GM19452 (cell line): ENCODE data around the gene ANKRD23.
A peak's percentile ranks its signal among the peaks of the same experiment; 100 is the strongest.

Experiments
- ATAC-seq: cut with Tn5 transposase; IDR thresholded peaks from one replicate; pipeline ENCODE4 v1.9.1; 2021; ENCODE audit not compliant: unreplicated experiment

ANKRD23 gene

GRCh38 chr2:96877631-96878092 lies 33.8 kb upstream of the ANKRD23 start:
- no peak for ATAC-seq

- no peak for ATAC-seq
Observed at GRCh38 chr2:96877042-96877451, 33.2 kb upstream of the ANKRD23 start.

DNA sequence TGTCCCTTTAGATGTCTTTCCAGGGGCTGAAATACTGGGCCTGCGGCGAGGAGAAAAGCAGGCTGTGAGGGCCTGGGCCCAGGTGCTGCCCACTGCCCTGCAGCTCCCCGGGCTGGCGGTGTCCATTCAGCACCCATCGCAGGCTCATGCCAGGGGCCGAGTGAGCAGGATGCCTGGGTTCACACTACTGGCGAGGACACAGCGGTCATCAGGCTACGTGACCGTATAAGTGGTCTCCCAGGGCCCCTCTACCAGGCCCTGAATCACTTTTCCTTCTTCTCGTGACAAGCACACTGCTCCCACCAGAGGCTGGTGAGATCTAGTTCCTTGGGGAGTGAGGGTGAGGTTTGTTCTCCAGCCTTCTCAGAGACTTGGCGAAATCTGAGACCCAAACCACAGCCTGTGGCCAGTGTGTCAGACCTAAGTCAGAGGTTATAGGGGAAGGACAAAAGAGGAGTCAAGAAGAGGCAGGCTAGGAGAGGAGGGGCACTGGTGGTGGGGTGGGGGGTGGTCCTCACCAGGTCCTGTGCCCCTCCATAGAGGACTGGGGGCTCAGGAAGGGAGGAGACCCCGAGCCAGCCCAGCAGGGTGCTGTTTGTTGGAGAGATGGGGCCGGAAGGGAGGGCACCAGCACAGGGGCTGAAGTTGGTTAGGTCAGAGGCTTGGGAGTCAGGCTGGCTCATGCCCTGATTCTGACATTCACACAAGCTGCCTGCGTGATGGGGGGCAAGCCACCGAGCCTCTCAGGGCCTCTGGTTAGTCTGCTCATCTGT lies 32.6 kb upstream of the ANKRD23 start:
- ATAC-seq = no peak

- ATAC-seq = no peak
Observed at GRCh38 chr2:96875498-96876268, 31.9 kb upstream of the ANKRD23 start.

DNA sequence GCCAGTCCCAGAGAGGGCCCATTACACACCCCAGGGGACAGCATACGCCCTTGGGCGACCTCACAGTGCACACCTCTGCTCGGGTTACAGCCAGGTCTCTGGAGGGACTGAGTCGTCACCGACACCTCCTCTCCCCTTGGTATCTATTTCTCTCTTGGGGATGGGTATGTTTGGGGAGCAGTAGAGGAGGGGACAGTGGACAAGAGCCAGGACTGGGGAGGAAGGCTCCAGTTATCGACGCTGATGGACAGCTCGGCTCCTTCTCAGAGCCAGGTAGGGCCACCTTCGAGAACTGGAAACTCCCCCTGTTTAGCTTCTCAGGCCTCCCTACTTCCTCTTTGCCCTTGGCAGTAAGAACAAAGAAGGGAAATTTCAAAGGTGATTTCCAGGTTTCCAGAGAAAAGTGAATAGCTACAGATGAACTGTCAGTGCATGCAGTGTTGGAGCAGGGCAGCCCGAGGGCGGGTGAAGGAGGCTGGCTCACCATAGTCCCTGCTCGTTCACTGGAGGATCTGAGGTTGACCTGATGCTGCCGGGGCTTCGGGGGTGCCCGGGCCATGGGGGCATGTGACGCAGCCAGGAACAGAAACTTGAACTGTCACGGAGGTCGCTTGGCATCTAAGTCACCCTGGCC lies 30.5 kb upstream of the ANKRD23 start:
- ATAC-seq = peak; percentile 55

DNA sequence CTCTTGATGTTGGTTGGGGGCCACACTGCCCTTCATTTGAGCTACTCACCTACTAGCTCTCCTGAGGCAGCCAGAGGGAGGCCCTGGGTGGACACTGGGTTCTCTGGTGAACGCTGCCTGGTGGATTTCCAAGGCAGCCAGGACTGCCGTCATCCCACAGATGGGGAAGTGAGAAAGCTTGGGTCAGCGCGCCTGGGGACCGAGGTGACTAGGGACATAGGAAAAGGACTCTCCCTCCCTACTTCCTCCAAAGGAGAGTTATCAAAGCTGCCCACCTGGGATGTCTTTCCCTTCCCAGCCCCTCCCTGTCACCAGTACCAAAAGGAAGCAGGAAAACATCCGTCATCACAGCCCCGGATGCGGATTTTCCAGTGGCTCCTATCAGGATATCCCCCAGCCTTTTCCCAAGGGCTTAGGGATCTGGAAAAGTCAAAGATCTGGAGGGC lies 29.9 kb upstream of the ANKRD23 start:
- ATAC-seq = no peak

- no peak for ATAC-seq
Observed at GRCh38 chr2:96872591-96873349, 28.9 kb upstream of the ANKRD23 start.

DNA sequence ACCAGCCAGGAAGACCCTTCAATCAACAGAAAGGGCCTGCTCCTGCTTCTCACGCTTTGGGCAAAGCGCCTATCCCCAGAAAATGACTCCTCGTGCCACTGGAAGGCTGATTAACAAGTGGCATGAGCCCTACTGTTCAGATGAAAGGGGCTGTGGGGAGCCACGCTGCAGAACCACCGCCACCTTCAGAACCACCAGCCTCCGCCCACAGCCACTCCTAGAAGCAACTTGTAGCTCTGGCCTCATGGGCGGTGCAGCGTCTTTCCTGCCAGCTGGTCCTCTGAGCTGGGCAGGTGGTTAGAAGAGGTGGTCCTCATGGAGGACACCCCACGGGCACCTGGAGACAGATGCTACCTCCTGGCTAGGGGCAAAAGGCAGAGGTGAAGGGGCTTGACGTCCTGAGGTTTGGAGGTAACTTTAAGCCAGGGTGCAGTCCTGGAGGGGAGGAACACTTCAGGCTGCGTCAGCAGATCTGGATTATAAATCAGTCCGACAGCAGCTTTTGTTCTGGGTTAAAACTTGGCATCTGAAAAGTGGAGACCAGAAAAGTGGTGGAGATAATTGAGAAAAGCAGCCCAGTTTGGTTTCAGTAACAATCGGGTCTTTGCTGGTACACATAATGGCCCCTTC lies 26.9 kb upstream of the ANKRD23 start:
- no peak for ATAC-seq

DNA sequence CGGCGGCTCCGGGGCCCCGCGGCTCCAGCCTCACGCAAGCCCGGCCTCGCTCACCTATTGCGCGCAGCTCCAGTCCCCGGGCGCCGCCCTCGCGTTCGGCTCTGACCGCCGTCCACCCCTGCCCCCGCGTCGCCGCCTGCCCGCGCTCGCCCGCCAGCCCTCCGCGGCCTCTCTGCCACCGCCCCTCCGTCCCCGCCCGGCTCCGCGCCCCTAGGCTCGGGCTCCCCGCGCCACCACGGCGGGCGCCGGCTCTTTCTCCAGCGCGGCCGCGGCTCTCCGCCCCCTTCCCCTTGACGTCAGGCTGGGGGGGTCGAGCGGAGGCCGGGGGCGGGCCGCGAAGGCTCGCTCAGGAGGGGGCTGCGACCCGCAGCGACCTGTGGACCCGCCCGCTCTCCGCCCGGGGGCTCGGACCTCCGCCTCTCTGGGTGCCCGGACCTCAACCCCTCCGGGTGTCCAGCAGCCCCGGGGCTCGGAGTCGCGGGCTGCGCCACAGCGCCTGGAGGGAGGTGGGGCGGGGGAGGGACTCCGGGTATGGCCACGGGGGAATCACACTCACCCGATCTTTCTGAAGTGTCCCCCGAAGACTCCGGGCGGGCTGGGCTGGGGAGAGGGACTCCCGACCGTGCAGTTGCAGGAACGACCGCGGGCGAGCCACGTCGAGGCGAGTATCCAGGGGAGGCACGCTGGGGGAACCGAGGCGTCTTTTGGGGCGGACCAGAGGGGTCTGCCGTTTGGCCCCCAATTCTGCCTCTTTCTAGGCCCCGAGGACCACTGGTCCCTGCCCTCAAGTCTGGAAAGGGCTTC lies 26.2 kb upstream of the ANKRD23 start, which contains the start of gene SEMA4C:
Gene SEMA4C, minus strand, starts transcription at position 259 of the 804 bp plus-strand sequence. CDS start 2,194 bp downstream, outside the sequence.
- ATAC-seq = no peak

DNA sequence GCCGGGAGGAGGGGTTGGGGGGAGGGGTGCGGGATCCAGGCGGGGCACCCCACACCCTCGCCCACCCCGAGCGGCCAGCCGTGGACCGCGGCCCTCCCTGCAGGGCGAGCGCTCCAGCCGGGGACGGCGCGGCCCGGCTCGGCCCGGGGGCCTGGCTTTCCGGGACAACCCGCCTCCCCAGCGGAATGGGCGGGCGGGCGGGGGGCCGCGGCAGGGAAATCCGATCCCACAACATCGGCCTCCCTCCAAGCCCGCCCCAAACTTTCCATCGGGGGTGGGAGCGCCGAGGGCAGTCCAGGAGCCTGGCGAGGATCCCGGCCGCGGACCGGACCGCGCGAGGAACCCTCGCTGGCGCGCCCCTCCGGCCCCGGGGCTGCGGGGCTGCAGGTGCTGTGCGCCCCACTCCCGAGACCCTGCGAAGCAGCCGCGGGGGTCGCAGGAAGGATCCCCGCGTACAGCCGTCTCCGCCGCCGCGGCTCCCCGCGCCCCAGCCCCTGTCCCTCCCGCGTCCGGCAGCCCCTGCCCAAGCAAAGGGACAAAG lies 25.5 kb upstream of the ANKRD23 start:
- no peak for ATAC-seq

GRCh38 chr2:96868555-96869280 lies 24.9 kb upstream of the ANKRD23 start:
- peak; percentile 53 for ATAC-seq

GRCh38 chr2:96867756-96868554 lies 24.1 kb upstream of the ANKRD23 start:
- no peak for ATAC-seq

DNA sequence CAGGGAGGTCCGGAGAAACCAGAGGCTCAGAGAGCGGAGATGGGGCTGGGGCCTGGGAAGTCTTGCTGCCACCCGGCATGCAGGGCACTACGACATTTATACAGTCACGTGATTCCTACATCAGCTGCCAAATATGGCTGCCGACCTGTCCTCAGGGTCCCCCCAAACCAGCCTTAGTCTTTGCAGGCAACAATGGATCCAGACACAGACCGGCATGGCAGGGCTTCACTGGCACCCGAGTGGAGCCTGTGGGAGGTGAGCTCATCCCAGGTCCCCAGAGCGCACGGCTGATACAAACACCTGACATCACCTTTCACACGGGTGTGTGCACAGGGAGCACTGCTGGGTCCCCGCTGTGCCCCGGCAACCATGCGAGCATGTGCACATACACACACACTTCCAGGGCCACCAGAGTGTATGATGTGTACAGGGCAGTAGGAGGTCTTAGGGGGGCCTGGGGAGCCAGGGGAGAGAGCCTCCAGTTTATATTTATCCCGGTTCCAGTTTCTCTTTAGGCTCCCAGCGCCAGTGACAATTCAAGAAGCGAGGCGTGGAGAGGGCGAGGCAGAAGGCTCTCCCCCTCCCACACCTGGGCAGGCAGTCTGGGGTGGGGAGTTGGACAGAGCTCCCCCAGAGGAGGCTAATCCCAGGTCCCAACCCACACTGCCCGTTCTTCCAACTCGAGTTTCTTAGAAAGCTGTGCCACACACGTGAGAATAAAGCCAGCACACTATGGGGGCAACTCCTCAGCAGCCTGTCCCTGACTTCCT lies 23.4 kb upstream of the ANKRD23 start:
- no peak for ATAC-seq

- ATAC-seq = no peak
Observed at GRCh38 chr2:96866586-96866985, 22.8 kb upstream of the ANKRD23 start.

DNA sequence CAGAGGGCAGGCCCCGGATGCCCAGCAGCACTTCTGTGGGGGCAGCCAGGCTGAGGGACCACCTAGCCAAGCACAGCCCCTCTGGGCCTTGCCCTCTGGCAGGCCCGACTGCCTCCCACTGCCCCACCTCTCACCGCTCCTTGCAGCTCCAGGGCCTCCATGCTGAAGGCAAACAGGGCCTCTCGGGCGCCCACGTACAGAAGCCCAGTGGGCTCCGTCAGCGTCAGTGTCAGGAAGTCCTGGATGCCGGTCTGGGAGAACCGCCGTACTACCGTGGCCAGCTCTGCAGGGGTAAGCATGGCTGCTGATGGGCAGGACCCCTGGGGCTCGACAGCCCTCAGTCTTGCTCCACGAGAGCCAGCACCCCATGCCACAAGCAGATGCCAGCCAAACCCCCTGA lies 22.3 kb upstream of the ANKRD23 start:
- ATAC-seq = no peak

DNA sequence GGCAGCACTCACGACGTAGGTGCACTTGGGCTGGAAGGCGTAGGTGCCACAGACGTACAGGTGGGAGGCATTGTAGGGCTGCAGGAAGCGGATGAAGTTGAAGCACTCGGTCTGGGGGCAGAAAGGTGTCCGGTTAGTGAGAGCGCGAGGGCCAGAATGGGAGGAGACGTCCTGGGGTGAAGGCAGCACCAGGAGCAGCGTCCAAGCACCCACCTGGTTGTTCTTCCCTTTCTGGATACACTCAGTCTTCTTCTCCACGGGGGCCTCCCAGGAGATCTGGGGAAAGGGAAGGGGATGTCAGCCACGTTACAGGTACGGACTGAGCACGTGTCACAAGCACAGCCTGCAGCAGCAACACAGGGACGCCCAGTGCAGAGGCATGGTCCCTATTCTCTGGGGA lies 21.8 kb upstream of the ANKRD23 start:
- ATAC-seq = no peak
